Central memory CD8-positive, alpha-beta T cell (primary cell): ENCODE results near the gene PRDM16.

Experiments
- ATAC-seq: fragments of 150-1000 bp; cut with Tn5 transposase; replicated peaks from 2 replicates; pipeline ENCODE4 v1.10.0; 2022; ENCODE audit warnings: mild to moderate bottlenecking, moderate FRiP score, moderate number of reproducible peaks; ENCODE audit not compliant: poor library complexity, severe bottlenecking; ENCODE audit errors: extremely low read depth
- DNase-seq, 2 donors: peaks; one replicate each; pipeline ENCODE4 v3.0.0; 2021; ENCODE audit warnings: low spot score in 2 of 2
- H3K27ac Mint-ChIP-seq: one replicate; pipeline ENCODE4 v1.8.0; 2022; ENCODE audit warnings: low read depth, mild to moderate bottlenecking, moderate library complexity, mixed read lengths
- H3K27me3 Mint-ChIP-seq: one replicate; pipeline ENCODE4 v1.8.0; 2022; ENCODE audit warnings: mixed read lengths
- H3K36me3 Mint-ChIP-seq: one replicate; pipeline ENCODE4 v1.8.0; 2022; ENCODE audit warnings: mild to moderate bottlenecking, moderate library complexity, mixed read lengths; ENCODE audit not compliant: insufficient read depth
- H3K4me1 Mint-ChIP-seq: one replicate; pipeline ENCODE4 v1.8.0; 2022; ENCODE audit warnings: mixed read lengths
- H3K4me3 Mint-ChIP-seq: one replicate; pipeline ENCODE4 v1.8.0; 2022; ENCODE audit warnings: mild to moderate bottlenecking, moderate library complexity, mixed read lengths
- H3K9me3 Mint-ChIP-seq: one replicate; pipeline ENCODE4 v1.8.0; 2022; ENCODE audit warnings: mixed read lengths

The PRDM16 gene

DNA sequence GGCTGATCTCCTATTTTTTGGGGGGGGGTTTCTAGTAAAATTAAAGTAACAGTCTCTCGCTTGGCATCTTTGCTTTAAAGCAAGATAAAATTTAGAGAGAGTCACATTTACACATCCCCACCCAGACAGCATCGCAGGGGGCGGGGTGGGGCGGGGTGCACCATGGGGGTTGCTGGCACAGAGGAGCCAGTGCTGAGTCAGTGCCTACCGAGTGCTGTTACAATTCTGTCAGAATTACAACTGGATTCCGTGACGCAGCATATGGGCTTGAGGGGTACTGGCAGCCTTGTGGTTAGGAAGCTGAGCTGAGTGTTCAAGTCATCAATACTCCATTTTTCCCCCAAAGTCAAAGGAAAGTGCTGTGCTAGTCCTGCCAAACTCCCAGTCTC is 175.9 kb downstream of the PRDM16 start:
- no peaks in the 10 kb centered on the region for H3K4me1 Mint-ChIP-seq
- H3K9me3 Mint-ChIP-seq, result no peaks in the 10 kb centered on the region
- no peaks in the 10 kb centered on the region for H3K27me3 Mint-ChIP-seq
- H3K36me3 Mint-ChIP-seq, result no peaks in the 10 kb centered on the region
- H3K27ac Mint-ChIP-seq, result no peak overlapping the region
- H3K4me3 Mint-ChIP-seq, result no peak overlapping the region
- no peak for DNase-seq
- ATAC-seq, result no peak

DNA sequence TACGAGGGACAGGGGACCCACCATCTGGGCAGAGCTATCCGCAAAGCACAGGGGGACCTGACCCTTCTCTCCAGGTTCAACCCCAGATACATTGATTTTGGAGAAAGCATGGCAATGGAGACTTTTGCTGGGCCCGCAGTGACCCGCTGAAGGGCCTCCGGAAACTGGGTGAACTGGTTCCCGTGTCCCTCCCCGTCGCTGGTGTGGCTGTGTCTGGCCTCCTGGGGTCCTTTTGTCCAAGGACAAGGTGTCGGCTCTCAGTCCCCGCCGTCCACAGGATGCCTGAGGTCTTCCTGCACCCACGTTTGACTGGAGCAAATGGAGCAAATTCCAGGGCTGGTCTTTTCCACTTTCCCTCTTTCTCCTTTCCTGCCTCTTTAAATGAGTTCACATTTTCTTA is 176.3 kb downstream of the PRDM16 start:
- no peak for ATAC-seq

DNA sequence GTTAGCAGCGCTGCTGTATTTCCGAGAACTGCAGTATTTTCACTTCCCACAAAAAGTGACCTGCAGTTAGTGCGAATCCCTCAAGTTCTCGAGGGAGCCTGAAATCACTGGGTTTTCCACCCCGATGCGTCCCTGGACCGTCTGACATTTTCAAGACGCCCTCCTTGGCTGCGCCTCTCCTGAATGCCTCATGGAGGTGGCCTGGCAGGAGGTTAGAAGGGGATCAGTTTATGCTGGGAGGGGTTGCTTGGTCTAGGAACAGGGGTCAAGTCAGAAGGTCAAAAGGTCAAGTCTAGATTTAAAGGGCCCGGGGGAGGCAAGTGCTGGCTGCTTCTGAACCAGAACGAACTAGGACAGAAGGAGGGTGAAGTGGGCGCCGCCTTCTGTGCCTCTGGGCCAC is 176.8 kb downstream of the PRDM16 start:
- Mint-ChIP-seq H3K4me3 (no peak overlapping the region), H3K27me3 (no peaks in the 10 kb centered on the region)

More for the DNA sequence above, 176.3 kb downstream of the PRDM16 start:
- Mint-ChIP-seq H3K4me1 (no peaks in the 10 kb centered on the region), H3K4me3 (no peak overlapping the region), H3K36me3 (no peaks in the 10 kb centered on the region), H3K27ac (no peak overlapping the region), H3K9me3 (no peaks in the 10 kb centered on the region), H3K27me3 (no peaks in the 10 kb centered on the region)
- DNase-seq, result no peak

DNA sequence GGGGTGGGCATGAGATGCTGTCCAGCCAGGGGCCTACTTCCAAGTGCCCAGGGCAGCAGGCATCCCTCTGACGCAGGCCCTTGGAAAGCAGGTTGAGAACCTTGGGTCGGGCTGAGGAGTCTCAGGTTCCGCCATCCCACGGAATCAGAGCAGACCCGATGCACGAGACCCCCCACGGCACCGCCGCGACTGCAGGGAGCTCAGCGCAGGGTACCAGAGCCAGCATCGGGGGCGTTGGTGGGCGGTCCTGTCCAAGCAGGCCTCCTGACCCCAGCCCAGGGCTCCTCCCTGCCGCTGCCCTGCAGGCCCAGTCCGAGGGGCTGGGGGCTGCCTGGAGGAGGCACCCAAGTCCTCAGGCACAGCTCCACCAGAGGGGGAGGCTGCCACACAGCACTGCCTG is 177.2 kb downstream of the PRDM16 start:
- Mint-ChIP-seq H3K4me1 (no peaks in the 10 kb centered on the region), H3K27me3 (no peaks in the 10 kb centered on the region), H3K36me3 (no peaks in the 10 kb centered on the region), H3K27ac (no peak overlapping the region), H3K4me3 (no peak overlapping the region), H3K9me3 (no peaks in the 10 kb centered on the region)
- ATAC-seq (no peak), DNase-seq (no peak)

More for the DNA sequence above, 176.8 kb downstream of the PRDM16 start:
- ATAC-seq (no peak), DNase-seq (no peak)
- Mint-ChIP-seq H3K27ac (no peak overlapping the region), H3K36me3 (no peaks in the 10 kb centered on the region), H3K9me3 (no peaks in the 10 kb centered on the region), H3K4me1 (no peaks in the 10 kb centered on the region)

DNA sequence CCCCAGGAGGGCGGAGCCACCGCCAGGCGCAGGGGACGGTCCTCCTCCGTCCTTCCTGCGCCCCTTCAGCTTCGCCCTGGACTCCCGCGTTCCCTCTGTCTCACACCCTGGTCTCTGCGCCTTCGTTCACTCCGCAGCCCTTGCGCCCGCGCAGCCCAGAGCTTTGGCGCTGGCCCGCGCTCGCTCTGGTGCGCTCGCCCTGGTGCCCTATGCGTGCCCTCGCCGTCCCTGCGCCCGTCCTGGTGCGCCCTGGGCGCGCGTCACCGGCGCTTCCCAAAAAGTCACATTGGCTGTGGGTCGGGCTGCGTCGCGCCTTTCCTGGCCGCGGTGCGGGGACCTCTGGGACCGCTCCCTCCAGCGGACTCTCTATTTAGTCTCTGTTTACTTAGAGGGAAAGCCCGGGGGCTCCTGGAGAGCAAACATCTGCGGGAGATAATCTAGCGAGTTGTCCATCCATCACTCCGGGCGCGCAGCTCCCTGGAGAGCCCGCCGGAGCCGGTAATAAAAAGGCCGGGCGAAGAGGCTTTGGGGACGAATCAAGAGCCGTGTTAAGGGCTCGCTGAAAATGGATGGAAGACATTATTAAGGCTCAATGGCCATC is 178.6 kb downstream of the PRDM16 start:
- Mint-ChIP-seq H3K27ac (no peak overlapping the region), H3K27me3 (no peaks in the 10 kb centered on the region), H3K36me3 (no peaks in the 10 kb centered on the region), H3K4me3 (no peak overlapping the region), H3K9me3 (no peaks in the 10 kb centered on the region), H3K4me1 (no peaks in the 10 kb centered on the region)
- ATAC-seq (no peak), DNase-seq (no peak)

DNA sequence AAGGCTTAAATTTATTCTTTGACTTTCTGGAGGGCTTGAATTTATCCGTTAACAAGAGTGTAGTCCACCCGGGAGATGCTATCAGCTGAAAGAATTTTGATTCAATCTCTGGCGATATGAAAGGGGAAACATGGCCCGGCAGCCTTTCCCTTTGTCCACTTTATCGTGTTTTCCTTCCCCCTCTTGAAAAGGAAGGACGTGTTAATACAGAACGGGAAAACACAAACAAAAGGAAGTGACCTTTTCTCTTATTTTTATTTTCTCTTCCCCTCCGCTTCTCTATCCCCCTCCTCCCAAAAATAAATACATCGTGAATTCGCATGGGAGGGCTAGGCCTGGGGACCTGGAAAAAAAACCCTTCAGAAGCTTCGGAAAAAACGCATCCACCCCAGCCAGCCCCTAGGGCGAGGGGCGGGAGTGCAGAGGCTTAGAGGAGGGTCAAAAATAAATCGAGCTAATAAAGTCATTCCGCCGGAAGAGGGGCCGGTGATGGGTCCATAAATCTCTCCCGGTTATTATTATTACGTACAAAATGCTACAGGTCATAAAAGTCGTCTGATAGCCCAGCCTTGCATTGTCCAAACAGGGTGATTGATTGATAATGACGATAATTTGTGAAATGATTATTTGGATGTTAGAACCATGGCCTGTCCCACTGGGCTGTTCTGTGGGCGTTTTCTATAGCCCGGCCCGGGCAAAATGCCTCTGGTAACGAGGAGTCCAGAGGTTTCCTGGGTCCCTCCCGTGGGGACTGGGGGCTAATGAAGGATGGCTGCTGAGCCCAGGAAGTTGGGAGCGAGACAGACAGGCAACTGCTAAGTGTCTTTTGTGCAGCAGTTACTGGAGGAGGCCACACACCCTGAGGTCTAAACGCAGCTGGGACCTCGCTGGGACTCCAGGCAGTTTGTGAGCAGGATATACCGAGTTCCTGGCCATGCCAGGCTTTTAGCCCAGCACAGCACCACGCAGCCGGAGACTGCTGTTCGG is 179.4 kb downstream of the PRDM16 start:
- no peak for ATAC-seq
- Mint-ChIP-seq H3K36me3 (no peaks in the 10 kb centered on the region), H3K9me3 (no peaks in the 10 kb centered on the region), H3K4me3 (no peak overlapping the region), H3K27me3 (no peaks in the 10 kb centered on the region), H3K4me1 (no peaks in the 10 kb centered on the region), H3K27ac (no peak overlapping the region)
- no peak for DNase-seq

DNA sequence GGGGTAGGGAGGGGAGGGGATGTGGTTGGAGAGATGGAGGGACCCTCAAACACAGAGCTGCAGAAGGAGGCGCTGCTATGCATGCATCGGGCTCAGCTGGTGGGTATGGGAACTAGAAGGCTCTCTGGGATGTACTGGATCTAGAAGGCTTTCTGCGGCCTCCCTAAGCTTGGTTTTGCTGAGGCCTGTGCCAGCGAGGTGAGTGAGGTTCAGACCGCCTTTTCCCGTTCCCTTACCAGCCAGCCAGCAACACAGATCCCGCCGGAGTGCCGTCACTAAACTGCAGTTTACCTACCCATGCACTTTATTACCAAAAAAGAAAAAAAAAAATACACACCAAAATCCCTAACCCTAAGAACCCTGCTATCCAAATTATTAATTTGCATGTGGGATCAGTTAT is 180.2 kb downstream of the PRDM16 start:
- H3K27ac Mint-ChIP-seq, result no peak overlapping the region
- DNase-seq (no peak), ATAC-seq (no peak)

DNA sequence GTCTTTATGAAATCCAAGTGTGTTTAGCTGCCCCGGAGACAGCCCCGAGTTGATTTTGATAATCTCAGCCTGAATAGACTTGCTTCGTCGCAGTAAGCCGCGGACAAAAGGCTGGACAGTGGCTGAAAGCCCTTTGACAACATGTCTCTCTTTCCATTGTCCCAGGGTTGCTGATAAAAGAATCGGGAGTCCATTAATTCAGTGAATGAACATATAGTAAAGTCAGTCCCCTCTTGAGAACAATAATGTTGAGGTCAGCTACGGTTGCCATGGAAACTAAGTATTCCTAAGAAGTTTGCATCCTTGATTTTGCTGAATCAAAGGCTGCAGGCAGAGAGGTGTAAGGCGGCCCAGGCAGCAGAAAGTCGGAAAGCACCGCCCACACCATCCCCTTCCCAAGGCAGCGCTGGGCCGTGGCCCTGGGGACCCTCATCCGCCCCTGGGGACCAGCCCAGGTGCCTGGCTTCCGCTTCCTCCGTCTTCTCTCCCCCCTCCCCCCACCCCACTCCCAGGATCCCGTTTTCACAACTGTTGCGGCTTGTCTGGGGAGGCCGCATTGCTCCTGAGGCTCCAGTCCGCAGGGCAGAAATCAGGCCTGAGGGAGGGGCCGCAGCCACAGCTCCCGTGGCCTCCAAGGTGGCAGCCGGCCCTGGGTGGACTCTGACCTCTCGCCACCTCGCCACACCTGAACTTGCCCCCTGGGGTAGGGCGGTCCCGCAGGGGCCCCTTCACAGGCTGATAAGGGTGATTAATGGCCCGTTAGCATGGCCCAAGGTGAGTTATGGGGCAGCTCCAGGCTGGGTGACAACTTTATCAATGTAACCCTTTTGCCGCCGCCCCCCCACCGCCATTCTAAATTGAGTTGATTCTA is 180.9 kb downstream of the PRDM16 start:
- no peaks in the 10 kb centered on the region for H3K4me1 Mint-ChIP-seq
- H3K9me3 Mint-ChIP-seq, result no peaks in the 10 kb centered on the region
- ATAC-seq (no peak), DNase-seq (no peak)
- H3K27ac Mint-ChIP-seq, result no peak overlapping the region
- H3K4me3 Mint-ChIP-seq, result no peak overlapping the region
- no peaks in the 10 kb centered on the region for H3K36me3 Mint-ChIP-seq
- H3K27me3 Mint-ChIP-seq, result no peaks in the 10 kb centered on the region

More for the DNA sequence above, 180.2 kb downstream of the PRDM16 start:
- Mint-ChIP-seq H3K27me3 (no peaks in the 10 kb centered on the region), H3K36me3 (no peaks in the 10 kb centered on the region), H3K4me3 (no peak overlapping the region), H3K4me1 (no peaks in the 10 kb centered on the region), H3K9me3 (no peaks in the 10 kb centered on the region)

DNA sequence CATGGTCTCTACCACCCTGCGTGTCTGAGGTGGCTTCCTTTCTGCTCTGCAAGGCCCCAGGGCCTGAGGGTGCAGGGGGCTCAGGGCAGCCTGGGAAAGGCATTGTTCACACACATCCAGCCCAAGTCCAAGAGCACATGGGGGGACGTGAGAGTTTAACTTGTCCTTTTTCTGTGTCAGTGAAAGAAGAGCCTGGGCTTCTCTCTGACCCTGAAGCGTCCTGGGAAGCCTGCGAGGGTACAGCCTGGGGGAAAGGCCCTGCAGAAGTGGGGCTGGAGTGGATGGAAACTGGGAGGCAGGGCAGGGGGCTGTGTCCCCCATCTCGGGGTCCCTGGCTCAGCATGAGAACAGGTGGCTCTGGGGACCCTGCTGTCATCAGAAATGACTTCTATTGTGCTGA is 181.6 kb downstream of the PRDM16 start:
- H3K4me3 Mint-ChIP-seq, result no peak overlapping the region
- no peaks in the 10 kb centered on the region for H3K36me3 Mint-ChIP-seq
- H3K27me3 Mint-ChIP-seq, result no peaks in the 10 kb centered on the region
- ATAC-seq, result no peak
- DNase-seq, result no peak
- no peak overlapping the region for H3K27ac Mint-ChIP-seq
- no peaks in the 10 kb centered on the region for H3K9me3 Mint-ChIP-seq
- no peaks in the 10 kb centered on the region for H3K4me1 Mint-ChIP-seq

DNA sequence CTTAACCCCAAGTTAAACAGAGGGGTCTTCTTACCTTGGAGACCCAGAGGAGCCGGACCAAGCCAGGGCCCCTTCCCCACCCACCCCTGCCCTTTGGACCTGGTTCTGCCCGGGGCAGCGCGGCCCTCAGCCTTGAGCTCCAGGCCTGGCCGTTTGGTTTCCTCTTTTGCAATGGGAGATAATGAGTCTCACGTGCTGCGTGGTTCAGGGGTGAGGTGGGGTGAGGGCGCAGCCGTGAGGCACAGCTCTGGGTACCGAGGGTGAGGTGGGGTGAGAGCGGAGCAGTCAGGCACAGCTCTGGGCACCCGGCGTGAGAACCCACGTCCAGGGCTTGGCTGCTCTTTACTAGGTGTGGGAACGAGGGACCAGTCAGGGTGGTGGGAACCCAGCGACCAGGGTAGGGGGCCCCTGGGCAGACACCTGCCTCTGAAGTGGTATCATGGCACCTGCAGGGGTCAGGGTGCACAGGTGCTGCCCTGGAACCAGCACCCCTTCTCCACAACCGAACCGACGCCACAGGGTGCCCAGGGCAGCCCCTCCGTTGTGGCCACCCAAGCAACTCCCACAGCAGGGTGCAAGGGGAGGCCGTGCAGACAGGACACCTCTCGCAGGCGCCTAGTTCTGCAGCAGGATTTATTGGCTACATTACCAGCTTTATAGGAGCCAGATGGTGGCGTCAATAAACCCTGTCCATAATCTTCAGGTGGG is 182.2 kb downstream of the PRDM16 start:
- Mint-ChIP-seq H3K4me3 (no peak overlapping the region), H3K27ac (no peak overlapping the region), H3K36me3 (no peaks in the 10 kb centered on the region), H3K27me3 (no peaks in the 10 kb centered on the region), H3K9me3 (no peaks in the 10 kb centered on the region), H3K4me1 (no peaks in the 10 kb centered on the region)
- no peak for ATAC-seq
- DNase-seq, result no peak

DNA sequence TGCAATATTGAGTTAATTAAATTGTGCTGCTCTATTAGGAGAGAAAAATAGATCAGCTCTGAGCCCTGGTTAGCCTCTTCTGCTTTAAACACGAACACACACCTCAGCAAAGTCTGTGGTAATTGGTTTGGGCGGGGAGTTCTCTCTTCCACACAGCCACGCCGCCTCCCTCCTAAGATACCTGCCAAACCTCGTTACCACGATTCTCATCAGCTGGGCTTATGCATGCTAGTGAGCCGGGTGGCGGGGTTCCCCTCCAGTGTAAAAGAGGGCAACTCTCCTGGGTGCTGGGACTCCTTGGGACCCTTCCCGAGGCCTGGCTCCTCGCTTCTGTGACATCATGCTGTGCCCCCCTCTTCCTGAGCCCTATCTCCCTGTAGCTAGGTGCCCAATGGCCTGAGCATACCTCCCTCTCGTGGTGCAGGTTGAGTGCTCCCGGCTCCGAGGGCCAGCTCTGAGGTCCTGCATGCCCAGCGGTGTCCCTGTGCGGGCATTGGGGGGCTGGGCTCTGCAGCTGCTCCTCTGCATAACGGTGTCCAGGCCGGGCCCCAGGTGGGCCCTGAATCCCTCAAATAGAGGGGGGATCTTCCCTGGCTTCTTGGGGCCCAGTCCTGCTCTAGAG is 182.9 kb downstream of the PRDM16 start:
- Mint-ChIP-seq H3K9me3 (no peaks in the 10 kb centered on the region), H3K4me1 (no peaks in the 10 kb centered on the region), H3K36me3 (no peaks in the 10 kb centered on the region), H3K4me3 (no peak overlapping the region), H3K27ac (no peak overlapping the region), H3K27me3 (no peaks in the 10 kb centered on the region)
- ATAC-seq, result no peak
- no peak for DNase-seq

DNA sequence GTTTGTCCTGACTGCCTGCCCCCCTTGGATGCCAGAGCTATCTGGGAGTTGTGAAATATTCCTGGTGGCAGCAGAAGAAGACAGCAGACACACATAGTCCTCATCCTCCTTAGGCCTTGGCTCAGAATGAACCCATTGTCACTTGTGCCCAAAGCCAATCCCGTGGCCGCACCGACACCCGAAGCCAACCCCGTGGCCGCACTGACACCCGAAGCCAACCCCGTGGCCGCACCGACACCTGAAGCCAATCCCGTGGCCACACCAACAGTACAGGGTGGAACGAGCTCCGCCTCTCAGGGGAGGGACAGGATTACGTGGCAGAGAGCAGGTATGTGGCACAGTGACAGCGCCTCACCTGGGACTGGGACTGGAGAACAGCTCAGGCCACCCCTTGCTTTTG is 186.7 kb downstream of the PRDM16 start:
- Mint-ChIP-seq H3K27ac (no peak overlapping the region), H3K4me1 (no peaks in the 10 kb centered on the region), H3K9me3 (peaks cover 5% of the 10 kb centered on the region), H3K27me3 (peaks cover 10% of the 10 kb centered on the region), H3K4me3 (no peak overlapping the region), H3K36me3 (no peaks in the 10 kb centered on the region)
- no peak for DNase-seq
- no peak for ATAC-seq
